PC-3 (cell line): Measurements from ENCODE around the gene NACC2. TPM values are rescaled to one million over a fixed set of nuclear protein-coding genes. Genes with fewer than 3 reads are reported as not detected.

ENCODE experiments used
- ATAC-seq: fragments of 200-7000 bp; cut with Tn5 transposase; 2 replicates; pipeline ENCODE4 v1.9.1; 2020; ENCODE audit warnings: mild to moderate bottlenecking, moderate library complexity
- BruUV-seq: library from RNA; stranded (reverse); fragments of 400-500 nt; replicated peaks from 2 replicates; lab custom pipeline; 2021; lab: Mats Ljungman, UMichigan
- CTCF ChIA-PET: fragments of 300-600 bp; sonication (Branson Sonifier 250); formaldehyde crosslinking; loops from one replicate; lab custom pipeline; 2022; ENCODE audit warnings: antibody characterized with exemption; lab: Charles Lee
- POLR2A ChIA-PET: fragments of 300-600 bp; sonication (Branson Sonifier 250); formaldehyde crosslinking; loops from one replicate; lab custom pipeline; 2022; ENCODE audit warnings: antibody characterized with exemption; ENCODE audit not compliant: unreplicated experiment; lab: Charles Lee
- DNase-seq: peaks from one replicate; pipeline ENCODE4 v3.0.0-alpha.2; 2015
- H2AFZ ChIP-seq: fragments of 300-600 bp; sonication (generic); 2 replicates; pipeline ENCODE4 v1.6.0; 2016; ENCODE audit warnings: antibody characterized with exemption, low read length
- H3F3A ChIP-seq: fragments of 300-600 bp; sonication (generic); one replicate; pipeline ENCODE4 v1.6.0; 2017; ENCODE audit warnings: antibody characterized with exemption, low read length, control low read depth, mild to moderate bottlenecking; ENCODE audit not compliant: unreplicated experiment
- H3K27ac ChIP-seq: fragments of 300-600 bp; sonication (generic); 2 replicates; pipeline ENCODE4 v1.5.1; 2016; ENCODE audit warnings: mild to moderate bottlenecking, low read length
- H3K27me3 ChIP-seq: fragments of 300-600 bp; sonication (generic); 2 replicates; pipeline ENCODE4 v1.6.1; 2016; ENCODE audit warnings: low read length, mixed read lengths
- H3K36me3 ChIP-seq: fragments of 300-600 bp; sonication (generic); 2 replicates; pipeline ENCODE4 v1.6.1; 2016; ENCODE audit warnings: low read depth, mixed run types, low read length, mixed read lengths
- H3K4me1 ChIP-seq: fragments of 300-600 bp; sonication (generic); 2 replicates; pipeline ENCODE4 v1.5.1; 2016; ENCODE audit warnings: low read length; ENCODE audit not compliant: insufficient read depth
- H3K4me2 ChIP-seq: fragments of 300-600 bp; sonication (generic); 2 replicates; pipeline ENCODE4 v1.6.0; 2016; ENCODE audit warnings: low read length
- H3K4me3 ChIP-seq: fragments of 300-600 bp; sonication (generic); 2 replicates; pipeline ENCODE4 v1.5.1; 2016; ENCODE audit warnings: mild to moderate bottlenecking, low read length, mixed read lengths
- H3K79me2 ChIP-seq: fragments of 300-600 bp; sonication (generic); 2 replicates; pipeline ENCODE4 v1.6.1; 2017; ENCODE audit warnings: low read length, mixed read lengths
- H3K9ac ChIP-seq: fragments of 300-600 bp; sonication (generic); 2 replicates; pipeline ENCODE4 v1.6.0; 2016; ENCODE audit warnings: mild to moderate bottlenecking, low read length
- H3K9me2 ChIP-seq: fragments of 300-600 bp; sonication (generic); replicated peaks from 2 replicates; pipeline ENCODE4 v1.6.1; 2016; ENCODE audit warnings: mixed run types, low read length, mixed read lengths
- H3K9me3 ChIP-seq: fragments of 300-600 bp; sonication (generic); 2 replicates; pipeline ENCODE4 v1.6.1; 2016; ENCODE audit warnings: low read length, mixed read lengths
- H4K20me1 ChIP-seq: fragments of 300-600 bp; sonication (generic); 2 replicates; pipeline ENCODE4 v1.6.1; 2016; ENCODE audit warnings: low read length, mixed read lengths
- EZH2 ChIP-seq: fragments of 300-600 bp; sonication (generic); IDR thresholded peaks from one replicate; pipeline ENCODE4 v1.6.1; 2017; ENCODE audit warnings: antibody characterized with exemption, mild to moderate bottlenecking, low read length; ENCODE audit not compliant: unreplicated experiment
- EZH2phosphoT487 ChIP-seq: fragments of 300-600 bp; sonication (generic); IDR thresholded peaks from 2 replicates; pipeline ENCODE4 v1.6.1; 2018; ENCODE audit warnings: mild to moderate bottlenecking, antibody characterized with exemption, low read length, borderline replicate concordance
- intact Hi-C: fragments of 100-400 bp; cut with micrococcal nuclease; formaldehyde crosslinking; loops from 2 replicates; pipeline ENCODE4 v1.9.0; 2023
- total RNA-seq: library from RNA; depleted of rRNA; stranded (reverse); fragments of >200 nt; gene quantifications from 2 replicates; pipeline ENCODE4 v1.2.3, GENCODE V29; 2014
- TF ChIP-seq, protein P1 (sequence below): fragments of 300-600 bp; sonication (generic); conservative IDR thresholded peaks from 2 replicates; pipeline ENCODE4 v1.5.1; 2017; ENCODE audit warnings: antibody characterized with exemption, low read depth, mild to moderate bottlenecking, low read length

The NACC2 gene
- total RNA-seq, 1 experiment from 2014 or later, result 12.3 TPM

DNA sequence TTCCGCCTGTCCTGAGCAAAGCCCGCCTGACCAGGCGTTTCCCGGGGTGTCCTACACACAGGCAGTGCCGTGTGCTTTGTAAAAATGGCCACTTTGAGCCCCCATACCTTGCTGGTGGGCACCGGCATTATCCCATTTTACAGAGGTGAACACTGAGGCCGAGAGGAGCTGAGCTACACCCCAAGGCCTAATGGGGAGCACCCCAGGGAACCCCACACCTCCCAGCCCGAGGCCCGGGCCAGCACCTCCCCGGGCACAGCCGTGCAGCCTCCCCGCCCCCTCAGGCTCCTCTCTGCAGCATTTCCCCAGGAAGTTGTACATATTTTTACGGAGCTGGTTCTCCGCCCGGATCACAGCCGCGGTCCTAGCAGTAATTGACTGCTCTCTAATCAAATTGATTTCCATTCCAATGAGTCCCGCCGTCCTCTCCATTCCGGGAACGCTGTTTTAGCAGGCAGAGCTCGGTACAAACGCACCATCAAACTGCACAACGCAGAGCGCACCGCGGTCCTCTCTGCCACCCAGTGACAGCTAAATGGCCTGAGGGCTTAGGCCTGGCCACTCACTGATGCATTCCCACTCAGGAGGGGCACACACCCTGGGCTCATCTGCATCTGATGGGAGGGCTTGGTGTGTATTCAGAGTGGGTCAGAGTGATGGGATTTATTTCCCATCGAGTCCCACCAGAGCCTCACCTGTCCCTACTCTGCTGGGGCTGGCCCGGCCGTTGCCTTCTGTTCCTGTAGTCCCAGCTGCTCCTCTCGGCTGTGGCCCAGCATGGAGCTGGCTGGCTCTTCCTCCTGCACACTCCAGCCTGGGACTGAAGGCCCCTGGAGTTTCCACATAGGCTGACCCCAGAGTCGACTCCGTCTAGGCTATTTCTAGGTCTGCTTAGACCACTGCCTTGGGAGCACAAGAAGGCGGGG, 97.7 kb downstream of the NACC2 start:
- no TSS peak for BruUV-seq

DNA sequence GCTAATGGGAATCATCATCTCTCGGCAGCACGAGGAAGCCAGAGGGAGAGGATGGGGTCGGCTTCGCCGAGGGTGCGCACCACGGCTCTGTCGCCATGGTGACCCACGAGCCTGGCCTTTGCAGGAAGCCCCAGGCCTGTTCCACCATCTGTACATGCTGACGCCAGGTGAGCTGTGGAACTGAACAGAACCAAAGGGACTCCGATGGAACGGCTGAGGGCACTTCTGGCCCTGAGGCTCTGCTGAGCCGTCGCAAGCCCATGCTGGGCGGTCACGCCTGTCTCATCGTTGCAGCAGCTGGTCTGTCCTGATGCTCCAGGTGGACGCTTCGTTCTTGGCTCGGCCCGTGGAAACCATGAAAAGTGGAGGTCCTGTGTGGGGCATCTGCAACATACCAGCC, 99.3 kb downstream of the NACC2 start:
- H4K20me1 ChIP-seq, result no peaks in the 10 kb centered on the region
- POLR2A ChIA-PET, result no interaction called here
- H2AFZ ChIP-seq, result no peak overlapping the region
- H3K4me2 ChIP-seq, result no peak overlapping the region
- CTCF ChIA-PET, result no interaction called here
- DNase-seq, result no peak
- intact Hi-C loops, result no loop called here
- no peaks in the 10 kb centered on the region for H3K36me3 ChIP-seq
- ATAC-seq, result no peak
- no peaks in the 10 kb centered on the region for H3K27me3 ChIP-seq
- no peaks in the 10 kb centered on the region for H3K79me2 ChIP-seq
- no TSS peak for BruUV-seq
- no peak overlapping the region for H3K27ac ChIP-seq
- TF ChIP-seq EZH2phosphoT487, result no peak
- no peak for TF ChIP-seq EZH2
- TF ChIP-seq, protein P1, sequence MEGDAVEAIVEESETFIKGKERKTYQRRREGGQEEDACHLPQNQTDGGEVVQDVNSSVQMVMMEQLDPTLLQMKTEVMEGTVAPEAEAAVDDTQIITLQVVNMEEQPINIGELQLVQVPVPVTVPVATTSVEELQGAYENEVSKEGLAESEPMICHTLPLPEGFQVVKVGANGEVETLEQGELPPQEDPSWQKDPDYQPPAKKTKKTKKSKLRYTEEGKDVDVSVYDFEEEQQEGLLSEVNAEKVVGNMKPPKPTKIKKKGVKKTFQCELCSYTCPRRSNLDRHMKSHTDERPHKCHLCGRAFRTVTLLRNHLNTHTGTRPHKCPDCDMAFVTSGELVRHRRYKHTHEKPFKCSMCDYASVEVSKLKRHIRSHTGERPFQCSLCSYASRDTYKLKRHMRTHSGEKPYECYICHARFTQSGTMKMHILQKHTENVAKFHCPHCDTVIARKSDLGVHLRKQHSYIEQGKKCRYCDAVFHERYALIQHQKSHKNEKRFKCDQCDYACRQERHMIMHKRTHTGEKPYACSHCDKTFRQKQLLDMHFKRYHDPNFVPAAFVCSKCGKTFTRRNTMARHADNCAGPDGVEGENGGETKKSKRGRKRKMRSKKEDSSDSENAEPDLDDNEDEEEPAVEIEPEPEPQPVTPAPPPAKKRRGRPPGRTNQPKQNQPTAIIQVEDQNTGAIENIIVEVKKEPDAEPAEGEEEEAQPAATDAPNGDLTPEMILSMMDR, result no peak
- H3K9me3 ChIP-seq, result no peaks in the 10 kb centered on the region
- H3K4me3 ChIP-seq, result no peak overlapping the region
- H3K4me1 ChIP-seq, result peaks cover 16% of the 10 kb centered on the region
- H3K9me2 ChIP-seq, result no peaks in the 10 kb centered on the region
- H3K9ac ChIP-seq, result no peak overlapping the region
- no peaks in the 10 kb centered on the region for H3F3A ChIP-seq

More for the DNA sequence above, 97.7 kb downstream of the NACC2 start:
- no peak for TF ChIP-seq EZH2
- TF ChIP-seq, protein P1, result no peak
- no peak for TF ChIP-seq EZH2phosphoT487
- H3K4me1 ChIP-seq, result peaks cover 11% of the 10 kb centered on the region
- H3K79me2 ChIP-seq, result no peaks in the 10 kb centered on the region
- POLR2A ChIA-PET, result no interaction called here
- H3K4me3 ChIP-seq, result no peak overlapping the region
- no peaks in the 10 kb centered on the region for H3F3A ChIP-seq
- H3K9ac ChIP-seq, result no peak overlapping the region
- ATAC-seq (no peak), DNase-seq (no peak)
- no peaks in the 10 kb centered on the region for H3K9me2 ChIP-seq
- H3K27ac ChIP-seq, result no peak overlapping the region
- H3K36me3 ChIP-seq, result no peaks in the 10 kb centered on the region
- H4K20me1 ChIP-seq, result no peaks in the 10 kb centered on the region
- intact Hi-C loops, result no loop called here
- no peaks in the 10 kb centered on the region for H3K27me3 ChIP-seq
- no peak overlapping the region for H2AFZ ChIP-seq
- no peak overlapping the region for H3K4me2 ChIP-seq
- CTCF ChIA-PET, result no interaction called here
- no peaks in the 10 kb centered on the region for H3K9me3 ChIP-seq
